Caco-2 (cell line): Measurements from ENCODE around the gene MORF4L2. TPM values are rescaled to one million over a fixed set of nuclear protein-coding genes. Genes with fewer than 3 reads are reported as not detected.

Experiments used
- Bru-seq: library from RNA; stranded (reverse); fragments of 400-500 nt; gene quantifications from one replicate; lab custom pipeline; 2021; lab: Mats Ljungman, UMichigan
- BruChase-seq, 2 experiments: library from RNA; stranded (reverse); fragments of 400-500 nt; gene quantifications; one replicate each; lab custom pipeline; 2021; lab: Mats Ljungman, UMichigan
- BruUV-seq: library from RNA; stranded (reverse); fragments of 400-500 nt; replicated peaks from 2 replicates; lab custom pipeline; 2021; lab: Mats Ljungman, UMichigan
- CTCF ChIA-PET: fragments of 300-600 bp; sonication (Branson Sonifier 250); formaldehyde crosslinking; loops from one replicate; lab custom pipeline; 2022; ENCODE audit warnings: antibody characterized with exemption; lab: Charles Lee
- POLR2A ChIA-PET: fragments of 300-600 bp; sonication (Branson Sonifier 250); formaldehyde crosslinking; loops from one replicate; lab custom pipeline; 2022; ENCODE audit warnings: antibody characterized with exemption; lab: Charles Lee
- DNase-seq, 2 experiments: peaks; one replicate each; pipeline versions ENCODE4 v3.0.0 to v3.0.0-alpha.2; 2020 to 2022
- H3K27me3 ChIP-seq: replicated peaks from 2 replicates; pipeline ENCODE4 v1.6.0; 2011; ENCODE audit warnings: low read length; ENCODE audit not compliant: control insufficient read depth, insufficient read depth
- H3K36me3 ChIP-seq: 2 replicates; pipeline ENCODE4 v1.5.1; 2011; ENCODE audit warnings: low read length; ENCODE audit not compliant: control insufficient read depth, insufficient read depth
- H3K4me1 ChIP-seq: fragments of 250-450 bp; sonication (Bioruptor Pico); 2 replicates; pipeline ENCODE4 v1.5.1; 2020; ENCODE audit warnings: mild to moderate bottlenecking
- H3K4me3 ChIP-seq: 2 replicates; pipeline ENCODE4 v1.5.1; 2011; ENCODE audit warnings: low read depth, mild to moderate bottlenecking, control low read depth, low read length
- H3K9me3 ChIP-seq: fragments of 250-450 bp; sonication (Bioruptor Pico); 2 replicates; pipeline ENCODE4 v1.5.1; 2020; ENCODE audit warnings: mild to moderate bottlenecking, moderate library complexity
- H3K27ac Mint-ChIP-seq: one replicate; pipeline ENCODE4 v1.8.0; 2022; ENCODE audit warnings: mixed read lengths; ENCODE audit not compliant: unreplicated experiment
- H3K27me3 Mint-ChIP-seq: one replicate; pipeline ENCODE4 v1.8.0; 2022; ENCODE audit warnings: mixed read lengths; ENCODE audit not compliant: insufficient read depth, unreplicated experiment
- H3K36me3 Mint-ChIP-seq: one replicate; pipeline ENCODE4 v1.8.0; 2022; ENCODE audit warnings: mild to moderate bottlenecking, mixed read lengths; ENCODE audit not compliant: insufficient read depth, unreplicated experiment
- H3K4me1 Mint-ChIP-seq: one replicate; pipeline ENCODE4 v1.8.0; 2022; ENCODE audit warnings: low read depth, mixed read lengths; ENCODE audit not compliant: unreplicated experiment
- H3K4me3 Mint-ChIP-seq: one replicate; pipeline ENCODE4 v1.8.0; 2022; ENCODE audit warnings: mild to moderate bottlenecking, moderate library complexity, mixed read lengths; ENCODE audit not compliant: unreplicated experiment
- H3K9me3 Mint-ChIP-seq: one replicate; pipeline ENCODE4 v1.8.0; 2022; ENCODE audit warnings: mixed read lengths; ENCODE audit not compliant: unreplicated experiment
- intact Hi-C: fragments of 100-400 bp; cut with micrococcal nuclease; formaldehyde crosslinking; loops from one replicate; pipeline ENCODE4 v1.10.0; 2022; ENCODE audit not compliant: unreplicated experiment
- long read RNA-seq: library from polyadenylated mRNA; stranded (forward); transcript quantifications from one replicate; pipeline ENCODE4 v2.0.0, GENCODE V29; 2022
- total RNA-seq: library from RNA; stranded (reverse); gene quantifications from 2 replicates; pipeline ENCODE4 v1.2.3, GENCODE V29; 2022
- TF ChIP-seq, protein P1 (sequence below), 2 experiments: fragments of 200-600 bp in 1 of 2; IDR thresholded peaks; 1 replicate in 1 of 2; 2 replicates in 1 of 2; pipeline versions ENCODE4 v1.5.1 to v1.8.0; 2011 to 2022; ENCODE audit warnings: antibody characterized with exemption in 1 of 2, control low read depth in 1 of 2, inconsistent platforms in 1 of 2, low read depth in 1 of 2, low read length in 1 of 2, mild to moderate bottlenecking in 1 of 2, moderate library complexity in 1 of 2; ENCODE audit not compliant: insufficient read depth in 1 of 2, severe bottlenecking in 1 of 2, unreplicated experiment in 1 of 2

The MORF4L2 gene, protein sequence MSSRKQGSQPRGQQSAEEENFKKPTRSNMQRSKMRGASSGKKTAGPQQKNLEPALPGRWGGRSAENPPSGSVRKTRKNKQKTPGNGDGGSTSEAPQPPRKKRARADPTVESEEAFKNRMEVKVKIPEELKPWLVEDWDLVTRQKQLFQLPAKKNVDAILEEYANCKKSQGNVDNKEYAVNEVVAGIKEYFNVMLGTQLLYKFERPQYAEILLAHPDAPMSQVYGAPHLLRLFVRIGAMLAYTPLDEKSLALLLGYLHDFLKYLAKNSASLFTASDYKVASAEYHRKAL
- total RNA-seq (314 and 322 TPM in 2 replicates), Bru-seq, nascent RNA (percentile 98 among the genes with signal in this experiment), BruChase-seq, experiment 1, labeled RNA remaining after a 2-hour chase (percentile 99 among the genes with signal in this experiment), BruChase-seq, experiment 2, labeled RNA remaining after a 6-hour chase (percentile 99 among the genes with signal in this experiment)
- long read RNA-seq, transcript MORF4L2-203 (4 exons, 1,983 nt), result minor isoform, 76 of 391 reads
- long read RNA-seq, transcript MORF4L2-201 (4 exons, 1,824 nt), result minor isoform, 22 of 391 reads
- long read RNA-seq, transcript MORF4L2-215 (4 exons, 451 nt), result major isoform, 115 of 391 reads
- long read RNA-seq, transcript MORF4L2-209 (5 exons, 869 nt), result minor isoform, 47 of 391 reads
- long read RNA-seq, partial matches to known transcripts, result 2 of 391 reads
- long read RNA-seq, other reads (novel, unspliced or antisense), result 76 of 391 reads

DNA sequence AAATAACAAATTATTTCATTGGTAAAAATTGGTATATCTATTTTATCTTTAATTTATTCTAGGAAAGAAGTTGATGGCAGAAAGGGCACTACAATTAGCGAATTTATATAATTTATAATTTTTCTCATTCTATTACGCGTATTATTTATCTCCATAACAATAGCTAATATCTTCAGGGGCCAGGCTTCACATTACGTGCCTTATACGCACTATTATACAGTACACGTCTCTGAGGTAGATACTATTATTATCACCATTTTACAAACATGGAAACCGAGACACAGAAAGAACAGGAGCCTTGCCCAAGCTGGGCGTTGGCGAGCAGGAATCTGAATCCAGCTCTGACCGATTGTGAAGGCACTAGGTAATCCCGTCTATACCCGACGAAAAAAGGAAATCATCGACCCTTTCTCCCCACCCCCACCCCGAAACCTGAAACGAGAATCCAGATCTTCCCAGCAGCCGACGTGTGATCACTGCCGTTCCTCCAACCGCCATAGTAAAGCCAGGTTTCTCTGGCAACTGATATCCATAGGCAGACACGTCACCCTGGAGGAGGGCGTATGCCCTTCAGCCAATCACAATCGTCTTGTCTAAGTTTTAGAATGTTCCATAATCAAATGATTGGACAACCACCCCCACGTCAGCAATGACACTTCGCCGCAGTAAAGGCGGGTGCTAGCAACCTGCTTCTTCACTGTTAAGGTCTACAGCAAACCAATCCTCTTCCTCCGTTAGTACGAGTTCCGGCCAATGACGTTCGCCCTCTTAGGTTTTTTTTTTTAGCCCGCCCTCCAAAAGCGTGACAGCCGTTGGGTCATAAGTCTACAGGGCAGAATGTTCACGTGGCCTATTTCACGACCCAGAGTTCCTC, at the start of gene MORF4L2:
Gene MORF4L2 (minus strand): TSS at position 501 of the 874 bp plus-strand sequence. CDS start 9,672 bp downstream, outside the sequence.
- BruUV-seq, result TSS peak; percentile 71
- Mint-ChIP-seq H3K27me3 (no peaks in the 10 kb centered on the region), H3K4me1 (no peaks in the 10 kb centered on the region), H3K9me3 (no peaks in the 10 kb centered on the region), H3K27ac (no peak within 1 kb of the TSS), H3K4me3 (no peak within 1 kb of the TSS), H3K36me3 (peaks cover 32% of the 10 kb centered on the region)
- Histone ChIP-seq H3K36me3 (no peaks in the 10 kb centered on the region; the same call in 1 of the 2 replicates), H3K4me3 (peak within 1 kb of the TSS; percentile 63), H3K4me1 (no peaks in the 10 kb centered on the region), H3K27me3 (no peaks in the 10 kb centered on the region), H3K9me3 (no peaks in the 10 kb centered on the region)
- peak; percentile 91 to 96 for DNase-seq
- ChIA-PET CTCF (interaction anchor here (0.7 to 0.9 kb wide), 8 partner anchors 10 to 489 kb away, joined by 3 to 6 read pairs (median 4); no protein-coding TSS in a partner anchor), POLR2A (interaction anchor here (0.5 to 2.7 kb wide), 7 partner anchors 8 to 232 kb away, joined by 3 to 17 read pairs (median 9); partner anchors contain the start of genes RAB9B and TCEAL4)
- intact Hi-C loops, result loop anchor here (1.0 to 5.0 kb wide), 5 partner anchors 58 to 231 kb away; partner anchors contain the start of genes RAB9B and TCEAL1
- TF ChIP-seq, protein P1, sequence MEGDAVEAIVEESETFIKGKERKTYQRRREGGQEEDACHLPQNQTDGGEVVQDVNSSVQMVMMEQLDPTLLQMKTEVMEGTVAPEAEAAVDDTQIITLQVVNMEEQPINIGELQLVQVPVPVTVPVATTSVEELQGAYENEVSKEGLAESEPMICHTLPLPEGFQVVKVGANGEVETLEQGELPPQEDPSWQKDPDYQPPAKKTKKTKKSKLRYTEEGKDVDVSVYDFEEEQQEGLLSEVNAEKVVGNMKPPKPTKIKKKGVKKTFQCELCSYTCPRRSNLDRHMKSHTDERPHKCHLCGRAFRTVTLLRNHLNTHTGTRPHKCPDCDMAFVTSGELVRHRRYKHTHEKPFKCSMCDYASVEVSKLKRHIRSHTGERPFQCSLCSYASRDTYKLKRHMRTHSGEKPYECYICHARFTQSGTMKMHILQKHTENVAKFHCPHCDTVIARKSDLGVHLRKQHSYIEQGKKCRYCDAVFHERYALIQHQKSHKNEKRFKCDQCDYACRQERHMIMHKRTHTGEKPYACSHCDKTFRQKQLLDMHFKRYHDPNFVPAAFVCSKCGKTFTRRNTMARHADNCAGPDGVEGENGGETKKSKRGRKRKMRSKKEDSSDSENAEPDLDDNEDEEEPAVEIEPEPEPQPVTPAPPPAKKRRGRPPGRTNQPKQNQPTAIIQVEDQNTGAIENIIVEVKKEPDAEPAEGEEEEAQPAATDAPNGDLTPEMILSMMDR (IDR thresholded peaks at IDR 0.05; ENCODE audit: insufficient read depth in 1 of 2, low read depth in 1 of 2, low read length in 1 of 2, severe bottlenecking in 1 of 2, unreplicated experiment in 1 of 2), result no peak

DNA sequence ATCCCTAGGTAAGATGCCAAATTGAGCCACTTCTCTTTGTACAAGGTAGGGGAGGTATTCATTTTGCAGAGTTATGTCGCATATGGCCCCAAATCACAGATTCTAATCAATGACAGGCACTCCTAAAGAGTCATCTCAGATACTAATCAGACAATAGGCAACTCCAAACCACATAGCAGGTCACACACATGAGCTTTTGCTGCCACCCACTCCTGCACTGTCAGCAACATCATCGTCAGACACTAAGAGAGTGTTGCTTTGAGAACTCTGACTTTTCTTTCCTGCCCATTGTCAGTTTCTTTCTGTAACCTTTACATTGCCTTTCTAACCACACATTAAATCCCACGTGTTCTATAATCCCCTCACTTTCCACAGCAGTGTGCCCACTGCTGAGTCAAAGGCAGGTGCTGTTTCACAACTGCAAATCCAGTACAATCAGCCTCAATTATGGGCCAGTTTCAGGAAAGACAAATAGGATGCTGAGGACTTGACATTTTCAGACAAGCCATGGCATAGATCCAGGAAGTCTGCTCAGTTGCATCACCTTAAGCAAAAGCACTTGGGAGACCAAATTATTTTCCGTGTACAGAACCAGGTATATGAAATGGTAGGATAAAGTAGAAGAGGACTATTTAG, 47.7 kb upstream of the MORF4L2 start:
- ChIA-PET CTCF (no interaction called here), POLR2A (no interaction called here)
- Histone ChIP-seq H3K9me3 (no peaks in the 10 kb centered on the region), H3K36me3 (no peaks in the 10 kb centered on the region), H3K27me3 (no peaks in the 10 kb centered on the region), H3K4me1 (no peaks in the 10 kb centered on the region), H3K4me3 (no peak overlapping the region)
- peaks cover 5% of the 10 kb centered on the region for H3K36me3 Mint-ChIP-seq
- intact Hi-C loops, result no loop called here
- H3K4me3 Mint-ChIP-seq, result no peak overlapping the region
- no peak overlapping the region for H3K27ac Mint-ChIP-seq
- no peaks in the 10 kb centered on the region for H3K27me3 Mint-ChIP-seq
- H3K9me3 Mint-ChIP-seq, result peaks cover 6% of the 10 kb centered on the region
- DNase-seq, result no peak
- BruUV-seq, result no TSS peak
- peaks cover 13% of the 10 kb centered on the region for H3K4me1 Mint-ChIP-seq
- TF ChIP-seq, protein P1 (IDR thresholded peaks at IDR 0.05; ENCODE audit: insufficient read depth in 1 of 2, low read depth in 1 of 2, low read length in 1 of 2, severe bottlenecking in 1 of 2, unreplicated experiment in 1 of 2), result no peak
